CD4-positive, alpha-beta T cell (primary cell): Measurements from ENCODE around the gene TREX2. TPM values are rescaled to one million over a fixed set of nuclear protein-coding genes. Genes with fewer than 3 reads are reported as not detected.

ENCODE experiments used
- ATAC-seq: fragments of 200-7000 bp; cut with Tn5 transposase; one replicate; pipeline ENCODE4 v1.10.0; 2022; ENCODE audit warnings: mild to moderate bottlenecking; ENCODE audit not compliant: poor library complexity
- CTCF ChIA-PET: fragments of 350-600 bp; sonication (Branson Sonifier 250); formaldehyde crosslinking; loops from one replicate; lab custom pipeline; 2021; ENCODE audit warnings: antibody characterized with exemption, inconsistent platforms; lab: Charles Lee
- POLR2A ChIA-PET: fragments of 350-600 bp; sonication (Branson Sonifier 250); formaldehyde crosslinking; loops from one replicate; lab custom pipeline; 2021; ENCODE audit warnings: antibody characterized with exemption, inconsistent platforms; lab: Charles Lee
- DNase-seq, 14 experiments: peaks; one replicate each; pipeline ENCODE4 v3.0.0-alpha.2; 2013 to 2020; ENCODE audit warnings: mixed read lengths in 2 of 14
- H3K27ac ChIP-seq, 2 donors: one replicate each; pipeline versions ENCODE4 v1.5.1 to v1.7.0; 2013; ENCODE audit warnings: low read length in 2 of 2, low read depth in 1 of 2, mild to moderate bottlenecking in 1 of 2
- H3K27me3 ChIP-seq, 2 experiments: 1 replicate in 1 of 2; 2 replicates in 1 of 2; pipeline versions ENCODE4 v1.6.1 to v1.7.0; 2013; ENCODE audit warnings: low read length in 2 of 2, control low read depth in 1 of 2, mild to moderate bottlenecking in 1 of 2, moderate library complexity in 1 of 2; ENCODE audit not compliant: insufficient read depth in 2 of 2, control insufficient read depth in 1 of 2
- H3K36me3 ChIP-seq: one replicate; pipeline ENCODE4 v1.6.1; 2013; ENCODE audit warnings: low read length, control low read depth; ENCODE audit not compliant: insufficient read depth
- H3K4me1 ChIP-seq: one replicate; pipeline ENCODE4 v1.6.1; 2013; ENCODE audit warnings: low read length, control low read depth; ENCODE audit not compliant: insufficient read depth
- H3K4me3 ChIP-seq: one replicate; pipeline ENCODE4 v1.5.1; 2013; ENCODE audit warnings: mild to moderate bottlenecking, low read length, moderate library complexity
- H3K9me3 ChIP-seq, 2 experiments: 1 replicate in 1 of 2; 2 replicates in 1 of 2; pipeline versions ENCODE4 v1.6.1 to v1.7.0; 2013; ENCODE audit warnings: low read length in 2 of 2, mild to moderate bottlenecking in 2 of 2, control low read depth in 1 of 2, moderate library complexity in 1 of 2; ENCODE audit not compliant: control insufficient read depth in 1 of 2, insufficient read depth in 1 of 2
- H3K27ac Mint-ChIP-seq: one replicate; pipeline ENCODE4 v1.8.0; 2020; ENCODE audit warnings: mixed read lengths
- H3K27me3 Mint-ChIP-seq: one replicate; pipeline ENCODE4 v1.8.0; 2021; ENCODE audit warnings: mixed read lengths
- H3K36me3 Mint-ChIP-seq: one replicate; pipeline ENCODE4 v1.8.0; 2021; ENCODE audit warnings: low read depth, mixed read lengths
- H3K4me1 Mint-ChIP-seq: one replicate; pipeline ENCODE4 v1.8.0; 2021; ENCODE audit warnings: low read depth, mixed read lengths
- H3K4me3 Mint-ChIP-seq: one replicate; pipeline ENCODE4 v1.8.0; 2020; ENCODE audit warnings: mild to moderate bottlenecking, mixed read lengths
- H3K9me3 Mint-ChIP-seq: one replicate; pipeline ENCODE4 v1.8.0; 2020; ENCODE audit warnings: mixed read lengths
- intact Hi-C, 2 experiments: fragments of 100-400 bp; cut with DNase I in 1 of 2; cut with micrococcal nuclease in 1 of 2; formaldehyde crosslinking; loops; one replicate each; pipeline versions ENCODE4 v1.15.1 to v1.9.0; 2023 to 2025; cut with DNase I, micrococcal nuclease
- polyA plus RNA-seq, 2 donors: library from polyadenylated mRNA; unstranded; fragments of 120-200 nt; gene quantifications; one replicate each; pipeline ENCODE4 v1.2.1, GENCODE V29; 2013
- total RNA-seq, 174 experiments: library from RNA in 2 of 174; stranded (reverse) in 2 of 174; gene quantifications; one replicate each; pipeline ENCODE4 v1.2.3 and lab custom pipeline; 2021 to 2026
- TF ChIP-seq, protein P1 (sequence below): fragments of 200-600 bp; IDR thresholded peaks from one replicate; pipeline ENCODE4 v1.8.0; 2022; ENCODE audit warnings: antibody characterized with exemption, mild to moderate bottlenecking

TREX2 gene, protein sequence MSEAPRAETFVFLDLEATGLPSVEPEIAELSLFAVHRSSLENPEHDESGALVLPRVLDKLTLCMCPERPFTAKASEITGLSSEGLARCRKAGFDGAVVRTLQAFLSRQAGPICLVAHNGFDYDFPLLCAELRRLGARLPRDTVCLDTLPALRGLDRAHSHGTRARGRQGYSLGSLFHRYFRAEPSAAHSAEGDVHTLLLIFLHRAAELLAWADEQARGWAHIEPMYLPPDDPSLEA
- total RNA-seq (1 to 10 TPM; 1.1 to 1.4 TPM), total RNA-seq (lab: John Stamatoyannopoulos, UW) (0.61 to 5.6 (median 2.3) reads per million in 172 experiments)
- polyA plus RNA-seq (2013, experiment 1 of 2) = 1.5 TPM
- polyA plus RNA-seq (2013, experiment 2 of 2) = 2.2 TPM

DNA sequence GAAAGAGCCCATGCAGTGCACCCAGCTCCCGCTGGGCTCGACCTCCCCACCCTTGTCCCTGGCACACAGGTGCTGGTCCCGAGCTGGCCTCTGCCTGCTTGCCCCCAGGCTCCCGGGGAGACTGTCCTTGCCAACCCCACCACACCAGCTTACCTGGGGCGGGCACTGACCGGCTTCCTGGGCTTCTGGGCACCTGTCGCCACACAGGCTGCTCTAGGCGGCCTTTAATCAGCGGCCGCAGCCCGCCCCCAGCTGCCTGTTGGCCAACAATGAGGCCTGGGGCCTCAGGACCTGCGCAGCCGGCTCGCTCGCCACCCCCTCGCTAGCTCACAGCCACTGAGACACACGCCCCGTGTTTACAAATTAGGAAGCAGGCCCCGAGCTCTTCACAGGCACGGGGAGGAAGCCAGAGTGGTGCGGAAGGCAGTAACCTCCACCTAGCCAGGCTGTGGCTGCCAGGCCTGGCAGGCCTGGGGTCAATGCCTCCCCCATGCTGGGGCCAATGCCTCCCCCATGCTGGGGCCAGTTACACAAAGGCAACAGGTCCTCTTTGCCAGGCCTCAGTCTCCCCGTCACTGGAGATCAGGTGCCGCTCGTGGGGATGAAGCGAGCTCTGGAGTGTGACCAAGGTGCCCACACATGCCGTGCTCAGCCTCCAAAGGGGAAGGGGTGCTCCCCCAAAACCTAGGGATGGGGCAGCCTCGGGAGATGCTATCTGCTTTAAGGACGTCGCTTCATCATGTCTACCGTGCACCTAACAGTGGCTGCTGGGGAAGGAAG, at the start of gene TREX2:
TSS of gene TREX2 (minus strand) at position 201 of the 780 bp plus-strand sequence. CDS start 626 bp downstream, outside the sequence.
- TF ChIP-seq, protein P1, sequence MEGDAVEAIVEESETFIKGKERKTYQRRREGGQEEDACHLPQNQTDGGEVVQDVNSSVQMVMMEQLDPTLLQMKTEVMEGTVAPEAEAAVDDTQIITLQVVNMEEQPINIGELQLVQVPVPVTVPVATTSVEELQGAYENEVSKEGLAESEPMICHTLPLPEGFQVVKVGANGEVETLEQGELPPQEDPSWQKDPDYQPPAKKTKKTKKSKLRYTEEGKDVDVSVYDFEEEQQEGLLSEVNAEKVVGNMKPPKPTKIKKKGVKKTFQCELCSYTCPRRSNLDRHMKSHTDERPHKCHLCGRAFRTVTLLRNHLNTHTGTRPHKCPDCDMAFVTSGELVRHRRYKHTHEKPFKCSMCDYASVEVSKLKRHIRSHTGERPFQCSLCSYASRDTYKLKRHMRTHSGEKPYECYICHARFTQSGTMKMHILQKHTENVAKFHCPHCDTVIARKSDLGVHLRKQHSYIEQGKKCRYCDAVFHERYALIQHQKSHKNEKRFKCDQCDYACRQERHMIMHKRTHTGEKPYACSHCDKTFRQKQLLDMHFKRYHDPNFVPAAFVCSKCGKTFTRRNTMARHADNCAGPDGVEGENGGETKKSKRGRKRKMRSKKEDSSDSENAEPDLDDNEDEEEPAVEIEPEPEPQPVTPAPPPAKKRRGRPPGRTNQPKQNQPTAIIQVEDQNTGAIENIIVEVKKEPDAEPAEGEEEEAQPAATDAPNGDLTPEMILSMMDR = no peak
- H3K27ac Mint-ChIP-seq = no peak within 1 kb of the TSS
- H3K9me3 Mint-ChIP-seq = no peaks in the 10 kb centered on the region
- ChIA-PET CTCF (no interaction called here), POLR2A (no interaction called here)
- H3K36me3 Mint-ChIP-seq = peaks cover 4% of the 10 kb centered on the region
- Histone ChIP-seq H3K27me3 (no peaks in the 10 kb centered on the region), H3K27ac (no peak within 1 kb of the TSS), H3K4me1 (no peaks in the 10 kb centered on the region), H3K9me3 (no peaks in the 10 kb centered on the region), H3K4me3 (no peak within 1 kb of the TSS), H3K36me3 (peaks cover 3% of the 10 kb centered on the region)
- ATAC-seq = no peak
- H3K27me3 Mint-ChIP-seq = no peaks in the 10 kb centered on the region
- intact Hi-C loops = no loop called here
- no peak within 1 kb of the TSS for H3K4me3 Mint-ChIP-seq
- H3K4me1 Mint-ChIP-seq = no peaks in the 10 kb centered on the region
- no peak for DNase-seq

DNA sequence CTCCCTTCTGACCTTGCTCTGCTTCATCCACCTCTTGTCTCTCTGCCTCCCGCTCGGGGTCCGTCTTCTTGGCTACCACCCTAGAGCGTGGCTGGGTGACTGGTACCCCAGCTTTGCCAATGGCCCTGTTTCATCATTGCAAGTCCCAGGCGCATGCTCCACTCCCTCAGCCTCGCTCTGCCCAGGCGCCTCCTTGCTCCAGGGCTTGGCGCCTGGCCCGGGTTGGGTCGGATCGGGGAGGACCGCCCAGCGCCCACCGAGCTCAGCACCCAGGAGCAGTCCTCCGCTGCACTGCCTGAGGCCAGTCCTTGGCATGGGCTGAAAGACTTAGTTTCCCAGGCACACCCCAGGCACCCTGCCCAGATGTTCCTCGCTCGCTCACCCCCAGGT, 49.5 kb upstream of the TREX2 start:
- Mint-ChIP-seq H3K36me3 (no peaks in the 10 kb centered on the region), H3K27ac (no peak overlapping the region), H3K4me3 (no peak overlapping the region), H3K27me3 (no peaks in the 10 kb centered on the region), H3K9me3 (no peaks in the 10 kb centered on the region), H3K4me1 (no peaks in the 10 kb centered on the region)
- ChIA-PET CTCF (no interaction called here), POLR2A (no interaction called here)
- Histone ChIP-seq H3K27ac (no peak overlapping the region), H3K4me3 (no peak overlapping the region), H3K36me3 (no peaks in the 10 kb centered on the region), H3K4me1 (no peaks in the 10 kb centered on the region), H3K27me3 (peaks cover 2 to 5% of the 10 kb centered on the region in 2 experiments), H3K9me3 (peaks cover 0 to 4% of the 10 kb centered on the region in 2 experiments)
- TF ChIP-seq, protein P1 = no peak
- intact Hi-C loops = no loop called here
- DNase-seq = no peak
- no peak for ATAC-seq

DNA sequence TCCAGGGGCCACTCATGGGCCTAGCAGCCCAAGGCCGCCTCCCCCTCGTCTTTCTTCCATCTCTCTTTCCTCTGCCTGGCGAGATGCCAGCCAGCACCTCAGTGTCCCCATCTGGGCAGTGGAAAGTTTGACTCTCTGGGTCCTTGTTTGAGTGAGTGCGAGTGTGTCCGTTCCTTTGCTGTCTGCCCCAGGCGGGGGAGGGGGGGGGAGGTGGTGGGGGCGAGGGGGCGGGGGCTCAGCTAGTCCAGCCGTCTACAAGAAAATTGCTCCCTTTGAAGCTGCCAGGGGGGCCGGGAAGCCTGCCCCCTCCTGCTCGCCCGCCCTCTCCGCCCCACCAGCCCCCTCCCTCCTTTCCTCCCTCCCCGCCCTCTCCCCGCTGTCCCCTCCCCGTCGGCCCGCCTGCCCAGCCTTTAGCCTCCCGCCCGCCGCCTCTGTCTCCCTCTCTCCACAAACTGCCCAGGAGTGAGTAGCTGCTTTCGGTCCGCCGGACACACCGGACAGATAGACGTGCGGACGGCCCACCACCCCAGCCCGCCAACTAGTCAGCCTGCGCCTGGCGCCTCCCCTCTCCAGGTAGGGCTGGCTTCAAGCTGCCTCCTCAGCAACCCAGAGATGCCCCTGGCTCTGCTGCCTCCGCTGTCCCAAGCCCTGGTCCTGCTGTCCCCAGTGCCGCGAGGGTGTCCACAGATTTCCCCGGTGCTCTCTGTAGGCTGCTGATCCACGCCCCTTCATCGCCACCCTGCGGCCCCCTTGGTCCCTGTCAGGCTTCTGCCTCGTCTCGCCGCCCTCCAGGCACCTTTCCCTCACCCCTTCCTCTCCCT, 48.9 kb upstream of the TREX2 start, which contains the start of gene BGN:
TSS of gene BGN (plus strand) at position 440 of the 821 bp plus-strand sequence. CDS start 9,652 bp downstream, outside the sequence.
- Mint-ChIP-seq H3K27me3 (no peaks in the 10 kb centered on the region), H3K27ac (no peak within 1 kb of the TSS), H3K4me3 (no peak within 1 kb of the TSS), H3K9me3 (no peaks in the 10 kb centered on the region), H3K4me1 (no peaks in the 10 kb centered on the region), H3K36me3 (no peaks in the 10 kb centered on the region)
- Histone ChIP-seq H3K4me3 (no peak within 1 kb of the TSS), H3K27ac (no peak within 1 kb of the TSS), H3K9me3 (peaks cover 0 to 4% of the 10 kb centered on the region in 2 experiments), H3K27me3 (peaks cover 2 to 5% of the 10 kb centered on the region in 2 experiments), H3K4me1 (no peaks in the 10 kb centered on the region), H3K36me3 (no peaks in the 10 kb centered on the region)
- TF ChIP-seq, protein P1 = no peak
- ChIA-PET CTCF (no interaction called here), POLR2A (no interaction called here)
- intact Hi-C loops = no loop called here
- DNase-seq = peak in 6 of 14 experiments; percentile 5 to 41 (median 26)
- ATAC-seq = no peak
